Neural cell (in vitro differentiated cells): ENCODE results near the gene ZNF331. TPM values are rescaled to one million over a fixed set of nuclear protein-coding genes. Genes with fewer than 3 reads are reported as not detected.

Source experiments
- H2AFZ ChIP-seq: fragments of 200-600, 300-800 bp; sonication (generic), shearing (Covaris generic); 2 replicates; pipeline ENCODE4 v1.6.0; 2014; ENCODE audit warnings: low read depth, mild to moderate bottlenecking, antibody characterized with exemption, low read length, moderate library complexity
- H3F3A ChIP-seq: fragments of 200-600 bp; shearing (Covaris generic); 2 replicates; pipeline ENCODE4 v1.6.1; 2016; ENCODE audit warnings: mild to moderate bottlenecking, moderate library complexity, mixed read lengths, antibody characterized with exemption, low read length; ENCODE audit not compliant: insufficient read depth, poor library complexity, severe bottlenecking
- H3K27ac ChIP-seq: fragments of 200-600, 300-800 bp; sonication (generic), shearing (Covaris generic); 2 replicates; pipeline ENCODE4 v1.5.1; 2014; ENCODE audit warnings: mild to moderate bottlenecking, low read length, moderate library complexity
- H3K27me3 ChIP-seq: fragments of 300-800, 200-600 bp; sonication (generic), shearing (Covaris generic); 2 replicates; pipeline ENCODE4 v1.6.0; 2014; ENCODE audit warnings: mild to moderate bottlenecking, low read depth, low read length, moderate library complexity; ENCODE audit not compliant: insufficient read depth
- H3K36me3 ChIP-seq: fragments of 300-800, 200-600 bp; sonication (generic), shearing (Covaris generic); 2 replicates; pipeline ENCODE4 v1.5.1; 2014; ENCODE audit warnings: mild to moderate bottlenecking, antibody characterized with exemption, low read length, moderate library complexity; ENCODE audit not compliant: insufficient read depth
- H3K4me2 ChIP-seq: fragments of 300-800, 200-600 bp; sonication (generic), shearing (Covaris generic); 2 replicates; pipeline ENCODE4 v1.6.0; 2014; ENCODE audit warnings: mild to moderate bottlenecking, low read length
- H3K4me3 ChIP-seq: fragments of 300-800, 200-600 bp; sonication (generic), shearing (Covaris generic); 2 replicates; pipeline ENCODE4 v1.5.1; 2014; ENCODE audit warnings: mild to moderate bottlenecking, low read length, moderate library complexity
- H3K79me2 ChIP-seq: fragments of 200-600 bp; shearing (Covaris generic); replicated peaks from 2 replicates; pipeline ENCODE4 v1.6.0; 2014; ENCODE audit warnings: mild to moderate bottlenecking, low read length, moderate library complexity; ENCODE audit not compliant: insufficient read depth
- H3K9ac ChIP-seq: fragments of 300-800, 200-600 bp; sonication (generic), shearing (Covaris generic); 2 replicates; pipeline ENCODE4 v1.6.1; 2016; ENCODE audit warnings: mild to moderate bottlenecking, low read length, mixed read lengths
- H3K9me2 ChIP-seq: fragments of 200-600 bp; shearing (Covaris generic); 2 replicates; pipeline ENCODE4 v1.6.1; 2016; ENCODE audit warnings: mild to moderate bottlenecking, low read length, mixed read lengths; ENCODE audit not compliant: insufficient read depth
- H3K9me3 ChIP-seq: fragments of 200-600, 300-800 bp; sonication (generic), shearing (Covaris generic); 2 replicates; pipeline ENCODE4 v1.6.1; 2016; ENCODE audit warnings: mild to moderate bottlenecking, mixed run types, low read length, moderate library complexity, mixed read lengths
- H4K20me1 ChIP-seq: fragments of 200-600 bp; shearing (Covaris generic); 2 replicates; pipeline ENCODE4 v1.6.1; 2016; ENCODE audit warnings: mild to moderate bottlenecking, mixed run types; ENCODE audit not compliant: insufficient read depth
- CTCF ChIP-seq: fragments of 450-650 bp; IDR thresholded peaks from 2 replicates; pipeline ENCODE4 v1.5.1; 2014; ENCODE audit warnings: antibody characterized with exemption, mild to moderate bottlenecking, moderate library complexity; ENCODE audit not compliant: poor library complexity, severe bottlenecking
- EP300 ChIP-seq: fragments of 450-650 bp; conservative IDR thresholded peaks from 2 replicates; pipeline ENCODE4 v1.6.1; 2014; ENCODE audit warnings: antibody characterized with exemption, mild to moderate bottlenecking, moderate library complexity; ENCODE audit not compliant: poor library complexity, severe bottlenecking
- EZH2 ChIP-seq: fragments of 200-600, 300-800 bp; shearing (Covaris generic), sonication (generic); IDR thresholded peaks from 2 replicates; pipeline ENCODE4 v1.6.1; 2014; ENCODE audit warnings: antibody characterized with exemption, low read length, borderline replicate concordance, mild to moderate bottlenecking; ENCODE audit not compliant: insufficient read depth, poor library complexity, severe bottlenecking
- MXI1 ChIP-seq: fragments of 450-650 bp; conservative IDR thresholded peaks from 2 replicates; pipeline ENCODE4 v1.6.1; 2014; ENCODE audit warnings: antibody characterized with exemption, mild to moderate bottlenecking; ENCODE audit not compliant: poor library complexity, severe bottlenecking
- POLR2AphosphoS5 ChIP-seq: IDR thresholded peaks from 2 replicates; pipeline ENCODE4 v1.6.1; 2012
- RAD21 ChIP-seq: fragments of 450-650 bp; conservative IDR thresholded peaks from 2 replicates; pipeline ENCODE4 v1.6.1; 2014; ENCODE audit warnings: antibody characterized with exemption, mild to moderate bottlenecking, moderate library complexity
- REST ChIP-seq: IDR thresholded peaks from 2 replicates; pipeline ENCODE4 v1.6.1; 2012; ENCODE audit warnings: borderline replicate concordance
- SMC3 ChIP-seq: fragments of 450-650 bp; conservative IDR thresholded peaks from 2 replicates; pipeline ENCODE4 v1.6.1; 2014; ENCODE audit warnings: antibody characterized with exemption, mild to moderate bottlenecking, moderate library complexity; ENCODE audit not compliant: poor library complexity
- TAF1 ChIP-seq: IDR thresholded peaks from 2 replicates; pipeline ENCODE4 v1.6.1; 2012; ENCODE audit warnings: low read depth
- polyA plus RNA-seq: library from polyadenylated mRNA; depleted of rRNA; stranded (reverse); fragments of >200 nt; gene quantifications from 2 replicates; pipeline ENCODE4 v1.2.3, GENCODE V29; 2014

ZNF331 gene
- polyA plus RNA-seq, 1 donor from 2014 or later: 10.7 TPM

- H3K9ac ChIP-seq: no peak overlapping the region
- no peak overlapping the region for H3K4me2 ChIP-seq
- no peak overlapping the region for H3K4me3 ChIP-seq
- no peaks in the 10 kb centered on the region for H3K9me2 ChIP-seq
- H3F3A ChIP-seq: no peaks in the 10 kb centered on the region
- no peaks in the 10 kb centered on the region for H3K9me3 ChIP-seq
- no peak overlapping the region for H3K27ac ChIP-seq
- no peaks in the 10 kb centered on the region for H3K27me3 ChIP-seq
- H3K36me3 ChIP-seq: no peaks in the 10 kb centered on the region
- TF ChIP-seq EZH2 (no peak), EP300 (no peak), REST (no peak), SMC3 (no peak), MXI1 (no peak), CTCF (no peak), POLR2AphosphoS5 (no peak), RAD21 (no peak), TAF1 (no peak)
- no peaks in the 10 kb centered on the region for H3K79me2 ChIP-seq
- H4K20me1 ChIP-seq: no peaks in the 10 kb centered on the region
- H2AFZ ChIP-seq: no peak overlapping the region
Measured at GRCh38 chr19:53626976-53627375, 89.0 kb downstream of the ZNF331 start.

Other genes starting within 250 kb of the ZNF331 start
- 6.1 and 6.8 TPM in 2 replicates for gene ZNF845, start 204.4 kb upstream of the ZNF331 start, polyA plus RNA-seq
- gene ZNF525, start 172.4 kb upstream of the ZNF331 start, polyA plus RNA-seq: 2.8 and 5.1 TPM in 2 replicates
- gene ZNF765, start 143.0 kb upstream of the ZNF331 start, polyA plus RNA-seq: 7.5 and 8.7 TPM in 2 replicates
- 11.4 and 16.8 TPM in 2 replicates for gene ZNF761, start 106.2 kb upstream of the ZNF331 start, polyA plus RNA-seq
- 1.9 and 2.6 TPM in 2 replicates for gene ZNF813, start 70.4 kb upstream of the ZNF331 start, polyA plus RNA-seq
- gene DPRX, start 93.9 kb downstream of the ZNF331 start, polyA plus RNA-seq: not detected in 2 replicates